GM06990 (cell line): Measurements from ENCODE around the gene SLC29A2.
"Not testable (repeated sequence)": the region's sequence is repeated elsewhere in the genome, so short reads cannot be mapped to it uniquely, and the experiment has no call there.

Experiments
- DNase-seq: peaks from one replicate; pipeline ENCODE4 v3.0.0-alpha.2; 2011; ENCODE audit not compliant: insufficient read length; ENCODE audit errors: extremely low read depth
- H3K27me3 ChIP-seq: replicated peaks from 2 replicates; pipeline ENCODE4 v1.6.0; 2011; ENCODE audit warnings: low read length; ENCODE audit not compliant: control insufficient read depth, insufficient read depth
- H3K36me3 ChIP-seq: 2 replicates; pipeline ENCODE4 v1.5.1; 2011; ENCODE audit warnings: low read length; ENCODE audit not compliant: control insufficient read depth, insufficient read depth
- H3K4me3 ChIP-seq: replicated peaks from 2 replicates; pipeline ENCODE4 v1.5.1; 2011; ENCODE audit warnings: low read depth, mild to moderate bottlenecking, control low read depth, low read length
- CTCF ChIP-seq: IDR thresholded peaks from 2 replicates; pipeline ENCODE4 v1.5.1; 2011; ENCODE audit warnings: low read length, control low read depth, mild to moderate bottlenecking, inconsistent platforms; ENCODE audit not compliant: insufficient read depth, poor library complexity, severe bottlenecking

SLC29A2 gene

DNA sequence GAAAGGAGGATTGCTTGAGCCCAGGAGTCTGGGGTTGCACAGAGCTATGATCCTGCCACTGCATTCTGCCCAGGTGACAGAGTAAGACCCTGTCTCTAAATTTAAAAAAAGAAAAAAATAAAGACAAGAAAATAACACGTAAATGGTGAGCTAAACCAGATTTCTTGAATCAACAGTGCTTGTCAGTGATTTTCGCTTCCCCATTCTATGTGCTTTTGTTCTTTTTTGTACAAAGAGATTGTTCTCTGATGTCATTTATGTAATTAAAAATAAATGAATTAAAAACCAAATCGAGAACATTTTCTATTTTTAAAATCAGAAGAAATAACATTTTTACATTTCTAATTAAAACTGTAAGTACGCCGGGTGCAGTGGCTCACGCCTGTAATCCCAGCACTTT, 19.8 kb upstream of the SLC29A2 start:
- H3K27me3 ChIP-seq: no peaks in the 10 kb centered on the region; the same call in none of the 2 replicates
- no peak overlapping the region for H3K4me3 ChIP-seq
- no peaks in the 10 kb centered on the region for H3K36me3 ChIP-seq
- no peak for TF ChIP-seq CTCF
- peak; percentile 33 for DNase-seq

DNA sequence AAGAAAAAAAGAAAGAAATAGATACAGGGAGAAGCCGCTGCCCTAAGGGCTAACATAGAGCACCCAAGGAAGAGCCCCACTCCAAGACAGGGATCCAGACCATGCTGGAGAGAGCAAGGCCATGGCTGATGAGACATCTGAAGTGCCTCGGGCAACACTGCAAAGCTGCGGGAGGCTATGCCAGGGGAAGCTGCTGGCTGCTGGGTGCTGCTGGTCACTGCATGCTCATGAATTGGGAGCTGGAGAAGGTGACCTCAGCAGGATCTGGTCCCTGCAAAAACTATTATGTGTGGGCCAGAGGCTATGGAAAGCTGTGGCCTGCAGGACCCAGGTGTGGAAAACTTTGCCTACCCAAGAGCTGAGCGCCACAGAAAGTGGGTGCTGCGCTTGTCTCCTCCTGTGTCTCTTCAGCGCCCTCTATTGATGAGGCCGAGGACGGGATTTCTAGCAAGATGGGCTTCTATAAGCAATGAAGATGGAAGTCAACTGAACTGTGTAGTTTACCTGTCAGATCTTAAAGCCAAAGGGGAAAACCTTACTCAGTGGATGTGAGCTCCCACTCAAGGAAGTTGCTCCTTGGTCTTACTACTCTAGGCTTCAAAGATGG, 17.3 kb upstream of the SLC29A2 start:
- Histone ChIP-seq H3K4me3 (no peak overlapping the region), H3K27me3 (no peaks in the 10 kb centered on the region; the same call in none of the 2 replicates), H3K36me3 (no peaks in the 10 kb centered on the region)
- TF ChIP-seq CTCF: peak; percentile 93
- DNase-seq: no peak

DNA sequence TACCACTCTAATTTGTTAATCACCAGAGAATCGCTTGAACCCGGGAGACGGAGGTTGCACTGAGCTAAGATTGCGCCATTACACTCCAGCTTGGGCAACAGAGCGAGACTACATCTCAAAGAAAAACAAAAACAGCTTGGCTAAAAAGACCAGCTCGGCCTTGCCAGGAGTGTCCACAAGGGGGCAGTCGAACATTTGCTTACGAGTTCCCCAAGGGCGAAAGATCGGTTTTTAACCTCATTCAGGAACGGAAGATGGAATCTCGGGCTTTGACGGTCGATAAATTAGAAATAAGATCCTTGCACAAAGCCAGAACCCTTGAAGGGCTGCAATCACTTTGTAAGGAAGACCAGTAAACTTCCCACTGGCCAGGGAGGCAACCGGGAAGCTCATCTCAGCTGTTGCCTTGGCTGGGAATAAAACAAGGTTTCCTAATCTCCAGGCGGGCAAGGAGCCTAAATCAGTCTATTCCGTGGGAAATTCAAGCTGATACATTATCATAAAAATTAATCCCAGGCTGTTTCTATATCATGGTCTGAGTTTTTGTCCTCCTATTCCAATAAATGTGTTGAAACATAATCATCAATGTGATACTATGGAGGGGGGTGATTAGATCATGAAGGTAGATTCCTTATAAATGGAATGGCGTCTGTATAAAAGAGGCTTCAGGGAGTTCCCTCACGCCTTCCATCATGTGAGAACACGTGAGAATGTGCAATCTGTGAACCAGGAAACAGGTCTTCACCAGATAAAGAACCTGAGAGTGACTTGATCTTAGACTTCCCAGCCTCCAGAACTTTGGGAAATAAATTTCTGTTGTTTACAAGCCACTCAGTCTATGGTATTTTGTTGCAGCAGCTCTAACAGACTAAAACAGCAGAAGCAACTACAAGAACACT, 14.9 kb upstream of the SLC29A2 start:
- H3K4me3 ChIP-seq: no peak overlapping the region
- TF ChIP-seq CTCF: peak; percentile 95
- H3K27me3 ChIP-seq: no peaks in the 10 kb centered on the region; the same call in none of the 2 replicates
- no peak for DNase-seq
- no peaks in the 10 kb centered on the region for H3K36me3 ChIP-seq

GRCh38 chr11:66384316-66384715, 12.8 kb upstream of the SLC29A2 start:
- H3K27me3 ChIP-seq, H3K36me3 ChIP-seq, H3K4me3 ChIP-seq, DNase-seq: not testable (repeated sequence)

- not testable (repeated sequence) for H3K4me3 ChIP-seq, H3K36me3 ChIP-seq, DNase-seq, H3K27me3 ChIP-seq
Measured at GRCh38 chr11:66380264-66380663, 8.7 kb upstream of the SLC29A2 start.

DNA sequence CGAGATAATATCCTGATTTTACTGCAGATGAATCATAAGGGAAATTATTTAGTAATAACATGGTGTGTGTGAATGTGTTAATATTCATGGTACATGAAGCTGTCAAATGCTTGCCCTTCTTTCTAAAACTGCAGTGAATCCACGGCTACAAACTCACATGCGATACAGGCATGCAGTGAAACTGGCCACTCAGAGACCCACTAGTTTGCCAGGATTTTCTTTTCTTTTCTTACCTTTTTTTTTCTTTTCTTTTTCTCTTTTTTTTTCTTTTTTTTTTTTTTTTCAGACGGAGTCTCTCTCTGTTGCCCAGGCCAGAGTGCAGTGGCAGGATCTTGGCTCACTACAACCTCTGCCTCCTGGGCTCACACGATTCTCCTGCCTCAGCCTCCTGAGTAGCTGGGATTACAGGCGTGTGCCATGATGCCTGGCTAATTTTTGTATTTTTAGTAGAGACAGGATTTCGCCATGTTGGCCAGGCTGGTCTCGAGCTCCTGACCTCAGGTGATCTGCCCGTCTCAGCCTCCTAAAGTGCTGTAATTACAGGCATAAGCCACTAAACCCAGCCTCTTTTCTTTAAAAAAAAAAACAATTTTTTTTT, 2.2 kb upstream of the SLC29A2 start:
- H3K36me3 ChIP-seq, H3K4me3 ChIP-seq, DNase-seq, H3K27me3 ChIP-seq: not testable (repeated sequence)

GRCh38 chr11:66373265-66373664, 1.7 kb upstream of the SLC29A2 start:
- peaks cover 6% of the 10 kb centered on the region for H3K36me3 ChIP-seq
- H3K4me3 ChIP-seq: no peak overlapping the region
- TF ChIP-seq CTCF: no peak
- DNase-seq: no peak
- H3K27me3 ChIP-seq: no peaks in the 10 kb centered on the region
